T47D (cell line): ENCODE results near the gene POLR1G.

Experiments used
- DNase-seq, 2 experiments: peaks; one replicate each; pipeline versions ENCODE4 v3.0.0 to v3.0.0-alpha.2; 2011 to 2012; ENCODE audit warnings: low read depth in 1 of 2, low spot score in 1 of 2
- JUND ChIP-seq: IDR thresholded peaks from 2 replicates; pipeline ENCODE4 v1.6.1; 2012; ENCODE audit warnings: low read depth
- in situ Hi-C: cut with HindIII; loops from 2 replicates; pipeline ENCODE4 v1.10.0; 2016; ENCODE audit warnings: low sequenced_read_pairs, low pct_unique_long_range_greater_than_20kb

POLR1G gene

GRCh38 chr19:45437328-45437727 is 30.9 kb downstream of the POLR1G start:
- in situ Hi-C loops = no loop called here
- TF ChIP-seq JUND = no peak
- DNase-seq = no peak

- no peak for TF ChIP-seq JUND
- in situ Hi-C loops = no loop called here
Observed at GRCh38 chr19:45439190-45439568, 32.7 kb downstream of the POLR1G start.

GRCh38 chr19:45439569-45440258 is 33.3 kb downstream of the POLR1G start:
- peak; percentile 56 to 62 for DNase-seq
- in situ Hi-C loops = no loop called here
- no peak for TF ChIP-seq JUND

More at GRCh38 chr19:45439190-45439568, 32.7 kb downstream of the POLR1G start:
- no peak for DNase-seq

GRCh38 chr19:45440259-45440638 is 33.8 kb downstream of the POLR1G start:
- in situ Hi-C loops = no loop called here
- TF ChIP-seq JUND = no peak
- no peak for DNase-seq

GRCh38 chr19:45440873-45441654 is 34.6 kb downstream of the POLR1G start:
- peak in 1 of 2 experiments; percentile 59 for DNase-seq
- TF ChIP-seq JUND = no peak
- in situ Hi-C loops = no loop called here

GRCh38 chr19:45442408-45442777 is 35.9 kb downstream of the POLR1G start:
- DNase-seq = no peak
- no peak for TF ChIP-seq JUND
- in situ Hi-C loops = no loop called here

- no peak for TF ChIP-seq JUND
- DNase-seq = no peak
- in situ Hi-C loops = no loop called here
Observed at GRCh38 chr19:45442778-45443461, 36.5 kb downstream of the POLR1G start.

GRCh38 chr19:45443462-45444317 is 37.2 kb downstream of the POLR1G start:
- TF ChIP-seq JUND = no peak
- peak; percentile 89 to 97 for DNase-seq
- in situ Hi-C loops = no loop called here

- peak; percentile 60 to 86 for DNase-seq
- TF ChIP-seq JUND = no peak
- in situ Hi-C loops = no loop called here
Observed at GRCh38 chr19:45444318-45445041, 38.0 kb downstream of the POLR1G start.

GRCh38 chr19:45445139-45445538 is 38.7 kb downstream of the POLR1G start:
- no peak for TF ChIP-seq JUND
- in situ Hi-C loops = no loop called here
- no peak for DNase-seq

GRCh38 chr19:45446295-45446694 is 39.9 kb downstream of the POLR1G start:
- TF ChIP-seq JUND = no peak
- peak in 1 of 2 experiments; percentile 61 for DNase-seq
- in situ Hi-C loops = no loop called here

- no peak for DNase-seq
- in situ Hi-C loops = no loop called here
- no peak for TF ChIP-seq JUND
Observed at GRCh38 chr19:45446944-45447343, 40.5 kb downstream of the POLR1G start.
